WERI-Rb-1 (cell line): Measurements from ENCODE around the gene IL15.

ENCODE experiments used
- DNase-seq: peaks from one replicate; pipeline ENCODE4 v3.0.0-alpha.2; 2020
- H3K27ac ChIP-seq: fragments of 250-450 bp; sonication (Bioruptor Pico); 2 replicates; pipeline ENCODE4 v1.5.1; 2020; ENCODE audit warnings: mild to moderate bottlenecking, moderate library complexity
- H3K27me3 ChIP-seq: fragments of 250-450 bp; sonication (Bioruptor Pico); 2 replicates; pipeline ENCODE4 v1.5.1; 2021; ENCODE audit warnings: mild to moderate bottlenecking, low read depth, moderate library complexity; ENCODE audit not compliant: insufficient read depth, severe bottlenecking
- H3K36me3 ChIP-seq: fragments of 250-450 bp; sonication (Bioruptor Pico); 2 replicates; pipeline ENCODE4 v1.5.1; 2020; ENCODE audit warnings: mild to moderate bottlenecking, moderate library complexity
- H3K4me3 ChIP-seq: 2 replicates; pipeline ENCODE4 v1.5.1; 2011; ENCODE audit warnings: low read depth, mild to moderate bottlenecking, control low read depth, low read length
- H3K9me3 ChIP-seq: fragments of 250-450 bp; sonication (Bioruptor Pico); 2 replicates; pipeline ENCODE4 v1.5.1; 2021; ENCODE audit warnings: mild to moderate bottlenecking, moderate library complexity; ENCODE audit not compliant: severe bottlenecking
- CTCF ChIP-seq: IDR thresholded peaks from 2 replicates; pipeline ENCODE4 v1.5.1; 2011; ENCODE audit warnings: low read depth, mild to moderate bottlenecking, control low read depth, inconsistent platforms, low read length

Gene IL15

GRCh38 chr4:141642063-141642462 is 5.7 kb downstream of the IL15 start:
- no peak overlapping the region for H3K27ac ChIP-seq
- no peak overlapping the region for H3K4me3 ChIP-seq
- peaks cover 5% of the 10 kb centered on the region for H3K27me3 ChIP-seq
- H3K9me3 ChIP-seq = no peaks in the 10 kb centered on the region
- TF ChIP-seq CTCF = no peak
- no peaks in the 10 kb centered on the region for H3K36me3 ChIP-seq
- no peak for DNase-seq

GRCh38 chr4:141642711-141643110 is 6.3 kb downstream of the IL15 start:
- no peaks in the 10 kb centered on the region for H3K9me3 ChIP-seq
- DNase-seq = no peak
- no peaks in the 10 kb centered on the region for H3K27me3 ChIP-seq
- no peaks in the 10 kb centered on the region for H3K36me3 ChIP-seq
- TF ChIP-seq CTCF = no peak
- no peak overlapping the region for H3K4me3 ChIP-seq
- H3K27ac ChIP-seq = no peak overlapping the region

- no peak overlapping the region for H3K27ac ChIP-seq
Observed at GRCh38 chr4:141643557-141643956, 7.2 kb downstream of the IL15 start.

GRCh38 chr4:141645611-141646340 is 9.4 kb downstream of the IL15 start:
- peak; percentile 61 for DNase-seq
- Histone ChIP-seq H3K27ac (peak overlapping the region; percentile 23), H3K9me3 (no peaks in the 10 kb centered on the region), H3K4me3 (no peak overlapping the region), H3K36me3 (no peaks in the 10 kb centered on the region), H3K27me3 (no peaks in the 10 kb centered on the region)
- TF ChIP-seq CTCF = no peak

More at GRCh38 chr4:141643557-141643956, 7.2 kb downstream of the IL15 start:
- TF ChIP-seq CTCF = no peak
- H3K9me3 ChIP-seq = no peaks in the 10 kb centered on the region
- no peak for DNase-seq
- no peak overlapping the region for H3K4me3 ChIP-seq
- H3K36me3 ChIP-seq = no peaks in the 10 kb centered on the region
- H3K27me3 ChIP-seq = no peaks in the 10 kb centered on the region

- Histone ChIP-seq H3K27me3 (no peaks in the 10 kb centered on the region), H3K36me3 (no peaks in the 10 kb centered on the region), H3K4me3 (no peak overlapping the region), H3K9me3 (no peaks in the 10 kb centered on the region), H3K27ac (no peak overlapping the region)
- no peak for DNase-seq
- no peak for TF ChIP-seq CTCF
Observed at GRCh38 chr4:141646969-141647368, 10.6 kb downstream of the IL15 start.

GRCh38 chr4:141647966-141648365 is 11.6 kb downstream of the IL15 start:
- no peak for DNase-seq
- H3K27me3 ChIP-seq = no peaks in the 10 kb centered on the region
- no peak for TF ChIP-seq CTCF
- no peaks in the 10 kb centered on the region for H3K36me3 ChIP-seq
- H3K27ac ChIP-seq = no peak overlapping the region
- no peaks in the 10 kb centered on the region for H3K9me3 ChIP-seq
- no peak overlapping the region for H3K4me3 ChIP-seq
